Activated naive CD8-positive, alpha-beta T cell treated with anti-CD3 and anti-CD28 coated beads for 36 hours (primary cell): ENCODE measurements around the gene KNSTRN. TPM values are rescaled to one million over a fixed set of nuclear protein-coding genes. Genes with fewer than 3 reads are reported as not detected.

ENCODE experiments used
- DNase-seq: peaks from one replicate; pipeline ENCODE4 v3.0.0; 2021
- H3K27ac Mint-ChIP-seq: one replicate; pipeline ENCODE4 v1.8.0; 2022; ENCODE audit warnings: mild to moderate bottlenecking, moderate library complexity, mixed read lengths
- H3K27me3 Mint-ChIP-seq: one replicate; pipeline ENCODE4 v1.8.0; 2022; ENCODE audit warnings: mild to moderate bottlenecking, mixed read lengths
- H3K36me3 Mint-ChIP-seq: one replicate; pipeline ENCODE4 v1.8.0; 2021; ENCODE audit warnings: mild to moderate bottlenecking, mixed read lengths
- H3K4me1 Mint-ChIP-seq: one replicate; pipeline ENCODE4 v1.8.0; 2021; ENCODE audit warnings: mixed read lengths
- H3K4me3 Mint-ChIP-seq: one replicate; pipeline ENCODE4 v1.8.0; 2022; ENCODE audit warnings: mild to moderate bottlenecking, moderate library complexity, mixed read lengths
- H3K9me3 Mint-ChIP-seq: one replicate; pipeline ENCODE4 v1.8.0; 2022; ENCODE audit warnings: mixed read lengths
- total RNA-seq, 2 experiments: library from RNA; stranded (reverse); gene quantifications; one replicate each; pipeline ENCODE4 v1.2.3, GENCODE V29; 2021

The KNSTRN gene
- total RNA-seq, 2 experiments from 2014 or later = 54.3 to 56.3 TPM

GRCh38 chr15:40355976-40356585, 26.4 kb upstream of the KNSTRN start:
- Mint-ChIP-seq H3K4me1 (peaks cover 6% of the 10 kb centered on the region), H3K9me3 (no peaks in the 10 kb centered on the region), H3K27me3 (peaks cover 3% of the 10 kb centered on the region), H3K36me3 (no peaks in the 10 kb centered on the region), H3K27ac (no peak overlapping the region), H3K4me3 (no peak overlapping the region)
- no peak for DNase-seq

DNA sequence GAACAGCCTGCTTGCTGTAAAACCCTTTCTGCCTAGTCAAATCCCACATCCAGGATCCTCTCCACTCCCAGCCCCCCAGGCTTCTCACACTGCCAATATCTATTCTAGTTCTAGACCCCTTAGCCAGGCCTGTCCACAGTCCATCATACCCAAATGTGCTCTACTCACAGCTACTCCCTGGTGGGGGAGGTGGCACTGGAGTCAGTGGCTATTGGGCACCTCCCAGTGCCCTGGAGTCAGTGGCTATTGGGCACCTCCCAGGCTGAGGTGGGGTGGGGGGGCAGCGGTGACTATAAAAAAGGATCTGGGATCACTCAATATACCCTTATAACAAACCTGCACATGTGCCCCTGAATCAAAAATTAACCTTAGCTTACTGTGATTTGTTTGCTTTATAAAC, 25.3 kb upstream of the KNSTRN start:
- Mint-ChIP-seq H3K9me3 (no peaks in the 10 kb centered on the region), H3K4me3 (peak overlapping the region; percentile 32), H3K36me3 (no peaks in the 10 kb centered on the region), H3K27me3 (peaks cover 3% of the 10 kb centered on the region), H3K27ac (no peak overlapping the region), H3K4me1 (peaks cover 6% of the 10 kb centered on the region)
- no peak for DNase-seq

- Mint-ChIP-seq H3K27ac (no peak within 1 kb of the TSS), H3K4me3 (peak within 1 kb of the TSS; percentile 78), H3K36me3 (no peaks in the 10 kb centered on the region), H3K27me3 (peaks cover 3% of the 10 kb centered on the region), H3K9me3 (no peaks in the 10 kb centered on the region), H3K4me1 (peaks cover 6% of the 10 kb centered on the region)
- peak; percentile 93 for DNase-seq
These were observed 24.6 kb upstream of the KNSTRN start, which contains the start of gene DISP2 for GRCh38 chr15:40357723-40358470. TSS of gene DISP2 (plus strand) at chr15:40358219. CDS start at chr15:40358322, 103 bp downstream.

DNA sequence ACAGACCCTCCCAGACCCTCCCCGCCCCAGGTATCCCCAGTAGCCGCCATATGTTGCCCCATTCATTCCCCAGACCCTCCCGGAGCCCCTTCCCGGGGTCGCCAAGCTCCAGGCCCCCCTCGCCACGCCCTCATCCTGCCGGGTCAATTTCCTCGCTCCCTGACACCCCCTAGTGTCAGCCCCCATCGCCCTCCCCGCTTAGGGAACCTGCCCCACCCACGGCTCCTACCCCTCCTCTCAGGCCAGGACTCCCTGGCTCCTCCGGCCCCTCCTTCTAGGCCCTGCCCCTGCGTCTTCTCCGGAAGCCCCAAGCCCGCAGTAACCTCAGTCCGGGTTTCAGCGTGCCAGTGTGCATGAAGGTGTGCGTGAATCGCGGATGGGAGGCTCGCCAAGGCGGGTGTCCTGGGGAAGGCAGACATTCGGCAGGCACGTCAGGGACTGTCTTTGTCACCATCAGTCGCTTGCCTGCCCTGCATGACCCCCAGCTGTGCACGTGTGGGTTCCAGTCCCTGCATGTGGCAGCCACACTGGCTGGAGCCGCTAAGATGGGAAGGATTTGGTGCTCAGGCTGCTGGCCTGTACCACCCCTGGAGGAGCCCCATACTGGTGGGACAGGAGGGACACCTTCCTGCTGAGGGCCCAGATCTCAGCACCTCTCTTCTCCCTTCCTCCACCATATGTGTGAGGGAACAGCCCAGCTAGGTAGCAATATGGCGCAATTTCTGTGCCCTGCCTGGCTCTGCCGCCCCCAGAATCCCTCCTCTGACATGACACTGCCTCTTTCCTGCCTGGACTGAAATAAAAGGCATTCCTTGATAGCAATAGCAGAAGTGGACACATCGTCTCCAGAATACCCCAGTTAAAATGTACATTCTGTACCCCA, 23.8 kb upstream of the KNSTRN start:
- no peaks in the 10 kb centered on the region for H3K9me3 Mint-ChIP-seq
- peaks cover 6% of the 10 kb centered on the region for H3K4me1 Mint-ChIP-seq
- H3K27me3 Mint-ChIP-seq = peaks cover 3% of the 10 kb centered on the region
- DNase-seq = peak; percentile 38
- H3K27ac Mint-ChIP-seq = no peak overlapping the region
- H3K36me3 Mint-ChIP-seq = no peaks in the 10 kb centered on the region
- peak overlapping the region; percentile 78 for H3K4me3 Mint-ChIP-seq

- no peak for DNase-seq
- Mint-ChIP-seq H3K4me1 (peaks cover 6% of the 10 kb centered on the region), H3K9me3 (no peaks in the 10 kb centered on the region), H3K36me3 (no peaks in the 10 kb centered on the region), H3K4me3 (no peak overlapping the region), H3K27me3 (peaks cover 3% of the 10 kb centered on the region), H3K27ac (no peak overlapping the region)
These were observed 22.5 kb upstream of the KNSTRN start for GRCh38 chr15:40360015-40360414.

GRCh38 chr15:40361640-40362039, 20.9 kb upstream of the KNSTRN start:
- peaks cover 12% of the 10 kb centered on the region for H3K4me1 Mint-ChIP-seq
- no peaks in the 10 kb centered on the region for H3K36me3 Mint-ChIP-seq
- no peaks in the 10 kb centered on the region for H3K27me3 Mint-ChIP-seq
- no peak overlapping the region for H3K27ac Mint-ChIP-seq
- H3K4me3 Mint-ChIP-seq = no peak overlapping the region
- H3K9me3 Mint-ChIP-seq = no peaks in the 10 kb centered on the region
- no peak for DNase-seq

- no peak for DNase-seq
- Mint-ChIP-seq H3K36me3 (no peaks in the 10 kb centered on the region), H3K4me3 (no peak overlapping the region), H3K4me1 (peaks cover 17% of the 10 kb centered on the region), H3K27me3 (no peaks in the 10 kb centered on the region), H3K9me3 (no peaks in the 10 kb centered on the region), H3K27ac (no peak overlapping the region)
These were observed 18.9 kb upstream of the KNSTRN start for GRCh38 chr15:40363611-40364010.

GRCh38 chr15:40364251-40364650, 18.3 kb upstream of the KNSTRN start:
- H3K4me3 Mint-ChIP-seq = no peak overlapping the region
- H3K4me1 Mint-ChIP-seq = peaks cover 13% of the 10 kb centered on the region
- H3K9me3 Mint-ChIP-seq = no peaks in the 10 kb centered on the region
- no peak for DNase-seq
- no peaks in the 10 kb centered on the region for H3K36me3 Mint-ChIP-seq
- no peaks in the 10 kb centered on the region for H3K27me3 Mint-ChIP-seq
- no peak overlapping the region for H3K27ac Mint-ChIP-seq

DNA sequence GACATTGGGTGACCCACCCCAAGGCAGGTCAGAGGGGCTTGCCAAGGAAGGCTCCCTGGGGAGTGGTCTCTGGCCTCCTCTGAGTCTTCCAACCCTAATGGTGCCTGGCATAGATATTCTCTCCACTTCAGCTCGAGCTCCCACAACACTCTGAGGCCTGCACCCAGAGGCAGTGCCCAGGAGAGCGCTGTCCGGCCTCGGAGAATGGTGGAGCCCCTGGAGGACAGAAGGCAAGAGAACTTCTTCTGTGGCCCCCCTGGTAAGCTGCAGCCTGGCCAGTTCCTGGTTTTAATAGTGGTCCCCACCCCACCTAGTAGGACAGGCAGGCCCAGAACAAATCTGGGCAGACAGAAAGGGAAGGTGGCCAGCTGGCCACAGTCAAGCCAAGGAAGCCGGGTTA, 17.5 kb upstream of the KNSTRN start:
- H3K4me3 Mint-ChIP-seq = no peak overlapping the region
- no peak for DNase-seq
- no peaks in the 10 kb centered on the region for H3K27me3 Mint-ChIP-seq
- peaks cover 13% of the 10 kb centered on the region for H3K4me1 Mint-ChIP-seq
- no peaks in the 10 kb centered on the region for H3K36me3 Mint-ChIP-seq
- H3K9me3 Mint-ChIP-seq = no peaks in the 10 kb centered on the region
- no peak overlapping the region for H3K27ac Mint-ChIP-seq

GRCh38 chr15:40365624-40366456, 16.7 kb upstream of the KNSTRN start:
- no peak overlapping the region for H3K27ac Mint-ChIP-seq
- no peak for DNase-seq
- H3K27me3 Mint-ChIP-seq = no peaks in the 10 kb centered on the region
- H3K4me3 Mint-ChIP-seq = no peak overlapping the region
- H3K36me3 Mint-ChIP-seq = no peaks in the 10 kb centered on the region
- peaks cover 13% of the 10 kb centered on the region for H3K4me1 Mint-ChIP-seq
- no peaks in the 10 kb centered on the region for H3K9me3 Mint-ChIP-seq

DNA sequence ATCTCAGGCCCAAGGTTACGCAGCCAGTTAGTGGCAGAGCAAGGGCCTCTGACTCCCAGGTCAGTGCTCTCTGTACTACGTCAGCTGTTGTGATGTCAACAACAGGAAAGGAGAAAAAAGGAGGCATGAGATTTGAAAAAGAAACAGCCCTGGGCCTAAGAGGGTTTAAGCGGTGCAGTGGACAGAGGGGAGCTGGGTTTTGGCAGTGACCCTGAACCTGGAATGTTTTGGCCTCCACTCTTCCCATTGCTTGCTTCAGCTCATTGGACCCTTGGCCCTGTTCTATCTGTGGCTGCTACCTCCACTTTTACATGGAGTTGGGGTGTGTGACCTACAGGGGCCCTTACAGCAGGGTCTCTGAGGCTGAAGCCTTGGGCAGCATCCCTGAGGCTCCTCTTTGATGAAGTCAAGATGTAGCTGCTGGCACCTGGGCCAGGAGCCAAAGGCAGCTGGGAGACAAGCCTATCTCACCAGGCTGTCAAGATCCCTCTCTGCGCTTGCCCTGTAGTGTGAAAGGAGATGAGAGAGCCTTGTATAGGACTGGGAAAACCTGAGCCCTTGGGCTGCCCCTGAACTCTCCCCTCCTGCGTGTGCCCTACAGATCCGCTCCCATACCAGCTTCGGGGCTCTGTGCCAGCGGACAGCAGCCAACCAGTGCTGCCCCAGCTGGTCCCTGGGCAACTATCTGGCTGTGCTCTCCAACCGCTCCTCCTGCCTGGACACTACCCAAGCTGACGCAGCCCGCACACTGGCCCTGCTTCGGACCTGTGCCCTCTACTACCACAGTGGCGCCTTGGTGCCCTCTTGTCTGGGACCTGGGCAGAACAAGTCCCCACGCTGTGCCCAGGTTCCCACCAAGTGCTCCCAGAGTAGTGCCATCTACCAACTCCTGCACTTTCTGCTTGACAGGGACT, 15.8 kb upstream of the KNSTRN start:
- Mint-ChIP-seq H3K27ac (no peak overlapping the region), H3K36me3 (no peaks in the 10 kb centered on the region), H3K9me3 (no peaks in the 10 kb centered on the region), H3K4me3 (peak overlapping the region; percentile 76), H3K4me1 (peaks cover 13% of the 10 kb centered on the region), H3K27me3 (no peaks in the 10 kb centered on the region)
- DNase-seq = no peak

DNA sequence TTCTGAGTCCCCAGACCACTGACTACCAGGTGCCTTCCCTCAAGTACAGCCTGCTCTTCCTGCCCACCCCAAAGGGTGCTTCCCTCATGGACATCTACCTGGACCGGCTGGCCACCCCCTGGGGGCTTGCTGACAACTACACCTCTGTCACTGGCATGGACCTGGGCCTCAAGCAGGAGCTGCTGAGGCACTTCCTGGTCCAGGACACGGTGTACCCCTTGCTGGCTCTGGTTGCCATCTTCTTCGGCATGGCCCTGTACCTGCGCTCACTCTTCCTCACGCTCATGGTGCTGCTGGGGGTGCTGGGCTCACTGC, 15.2 kb upstream of the KNSTRN start:
- no peaks in the 10 kb centered on the region for H3K36me3 Mint-ChIP-seq
- H3K27ac Mint-ChIP-seq = peak overlapping the region; percentile 43
- DNase-seq = no peak
- no peaks in the 10 kb centered on the region for H3K27me3 Mint-ChIP-seq
- H3K9me3 Mint-ChIP-seq = no peaks in the 10 kb centered on the region
- peak overlapping the region; percentile 76 for H3K4me3 Mint-ChIP-seq
- H3K4me1 Mint-ChIP-seq = peaks cover 13% of the 10 kb centered on the region

GRCh38 chr15:40367686-40368611, 14.6 kb upstream of the KNSTRN start:
- Mint-ChIP-seq H3K27me3 (no peaks in the 10 kb centered on the region), H3K4me3 (peak overlapping the region; percentile 76), H3K4me1 (peaks cover 13% of the 10 kb centered on the region), H3K9me3 (no peaks in the 10 kb centered on the region), H3K36me3 (no peaks in the 10 kb centered on the region), H3K27ac (peak overlapping the region; percentile 43)
- peak; percentile 92 for DNase-seq
